GM19452 (cell line): ENCODE measurements around the gene RBPJ.

ENCODE experiments used
- ATAC-seq: cut with Tn5 transposase; IDR thresholded peaks from one replicate; pipeline ENCODE4 v1.9.1; 2021; ENCODE audit not compliant: unreplicated experiment

Gene RBPJ

GRCh38 chr4:26412381-26413372, 91.9 kb downstream of the RBPJ start:
- ATAC-seq = no peak

GRCh38 chr4:26413582-26413981, 92.8 kb downstream of the RBPJ start:
- no peak for ATAC-seq

- no peak for ATAC-seq
These were observed 97.3 kb downstream of the RBPJ start for GRCh38 chr4:26418107-26418506.

- ATAC-seq = no peak
These were observed 98.0 kb downstream of the RBPJ start for GRCh38 chr4:26418850-26419249.

GRCh38 chr4:26420438-26420837, 99.6 kb downstream of the RBPJ start:
- ATAC-seq = no peak

- no peak for ATAC-seq
These were observed 100.1 kb downstream of the RBPJ start for GRCh38 chr4:26420913-26421312.

GRCh38 chr4:26424153-26424552, 103.3 kb downstream of the RBPJ start:
- ATAC-seq = no peak

- no peak for ATAC-seq
These were observed 104.0 kb downstream of the RBPJ start for GRCh38 chr4:26424838-26425237.

- no peak for ATAC-seq
These were observed 105.1 kb downstream of the RBPJ start for GRCh38 chr4:26425953-26426352.

- ATAC-seq = no peak
These were observed 106.1 kb downstream of the RBPJ start for GRCh38 chr4:26426892-26427291.

GRCh38 chr4:26429910-26430309, 109.1 kb downstream of the RBPJ start:
- ATAC-seq = no peak

- no peak for ATAC-seq
These were observed 110.8 kb downstream of the RBPJ start for GRCh38 chr4:26431461-26432180.

- no peak for ATAC-seq
These were observed 111.6 kb downstream of the RBPJ start for GRCh38 chr4:26432419-26432818.

- ATAC-seq = no peak
These were observed 112.7 kb downstream of the RBPJ start for GRCh38 chr4:26433556-26433955.

GRCh38 chr4:26434030-26434639, 113.3 kb downstream of the RBPJ start:
- ATAC-seq = no peak

GRCh38 chr4:26441102-26441501, 120.3 kb downstream of the RBPJ start:
- no peak for ATAC-seq

GRCh38 chr4:26441771-26442170, 121.0 kb downstream of the RBPJ start:
- no peak for ATAC-seq

GRCh38 chr4:26447378-26447777, 126.6 kb downstream of the RBPJ start:
- ATAC-seq = no peak

- ATAC-seq = no peak
These were observed 129.6 kb downstream of the RBPJ start for GRCh38 chr4:26450418-26450817.

GRCh38 chr4:26451597-26451996, 130.8 kb downstream of the RBPJ start:
- ATAC-seq = no peak
